HG02870 (cell line): ENCODE results near the gene DNHD1.
"Not testable (repeated sequence)": the region's sequence is repeated elsewhere in the genome, so short reads cannot be mapped to it uniquely, and the experiment has no call there.

Source experiments
- ATAC-seq: cut with Tn5 transposase; IDR thresholded peaks from one replicate; pipeline ENCODE4 v1.9.1; 2021; ENCODE audit warnings: mild to moderate bottlenecking, moderate library complexity; ENCODE audit not compliant: unreplicated experiment

Gene DNHD1

GRCh38 chr11:6481012-6481923 is 15.8 kb upstream of the DNHD1 start, which contains the start of the genes ARFIP2 and TIMM10B:
ARFIP2 (minus strand) TSS chr11:6481331; CDS start chr11:6480421, 910 bp downstream.
TIMM10B (plus strand) TSS chr11:6481501; CDS start chr11:6481517, 16 bp downstream.
- peak; percentile 99 for ATAC-seq

- no peak for ATAC-seq
These were observed 15.2 kb upstream of the DNHD1 start for GRCh38 chr11:6481924-6482275.

GRCh38 chr11:6482441-6482840 is 14.6 kb upstream of the DNHD1 start:
- no peak for ATAC-seq

GRCh38 chr11:6483015-6483414 is 14.1 kb upstream of the DNHD1 start:
- no peak for ATAC-seq

- no peak for ATAC-seq
These were observed 11.4 kb upstream of the DNHD1 start for GRCh38 chr11:6485661-6486060.

GRCh38 chr11:6486256-6486655 is 10.8 kb upstream of the DNHD1 start:
- ATAC-seq = no peak

GRCh38 chr11:6486938-6487337 is 10.1 kb upstream of the DNHD1 start:
- ATAC-seq = no peak

GRCh38 chr11:6488342-6488741 is 8.7 kb upstream of the DNHD1 start:
- no peak for ATAC-seq

- ATAC-seq = no peak
These were observed 8.3 kb upstream of the DNHD1 start for GRCh38 chr11:6488821-6489220.

- no peak for ATAC-seq
These were observed 7.8 kb upstream of the DNHD1 start for GRCh38 chr11:6489306-6489705.

GRCh38 chr11:6498121-6498520 is 1.0 kb downstream of the DNHD1 start:
- no peak for ATAC-seq

- ATAC-seq = no peak
These were observed 1.5 kb downstream of the DNHD1 start for GRCh38 chr11:6498544-6498943.

- ATAC-seq = no peak
These were observed 5.3 kb downstream of the DNHD1 start for GRCh38 chr11:6502382-6502781.

GRCh38 chr11:6504166-6504565 is 7.1 kb downstream of the DNHD1 start:
- ATAC-seq = no peak

GRCh38 chr11:6505577-6506240 is 8.6 kb downstream of the DNHD1 start:
- no peak for ATAC-seq

GRCh38 chr11:6516865-6517264 is 19.8 kb downstream of the DNHD1 start:
- ATAC-seq = no peak

- no peak for ATAC-seq
These were observed 23.2 kb downstream of the DNHD1 start for GRCh38 chr11:6520265-6520664.

- not testable (repeated sequence) for ATAC-seq
These were observed 24.9 kb downstream of the DNHD1 start for GRCh38 chr11:6521946-6522345.

GRCh38 chr11:6523253-6523652 is 26.2 kb downstream of the DNHD1 start:
- ATAC-seq = no peak

GRCh38 chr11:6526411-6527135 is 29.5 kb downstream of the DNHD1 start:
- ATAC-seq = peak; percentile 55

GRCh38 chr11:6529266-6529665 is 32.2 kb downstream of the DNHD1 start:
- ATAC-seq = no peak
